ENCODE results near the gene DDX6.
"Not testable (repeated sequence)": the region's sequence is repeated elsewhere in the genome, so short reads cannot be mapped to it uniquely, and the experiment has no call there.

DDX6 gene

GRCh38 chr11:118791111-118791960, at the start of gene DDX6:
TSS of gene DDX6 (minus strand) at chr11:118791164. CDS start at chr11:118786251, 4,913 bp downstream.
- DNase-seq = peak; percentile 90

GRCh38 chr11:118838905-118839553, 48.1 kb upstream of the DDX6 start:
- no peak for DNase-seq

GRCh38 chr11:118837868-118838267, 46.9 kb upstream of the DDX6 start:
- no peak for DNase-seq

- DNase-seq = no peak
Measured at GRCh38 chr11:118834427-118835028, 43.6 kb upstream of the DDX6 start.

GRCh38 chr11:118827118-118827517, 36.2 kb upstream of the DDX6 start:
- no peak for DNase-seq

GRCh38 chr11:118822936-118823510, 32.1 kb upstream of the DDX6 start:
- not testable (repeated sequence) for DNase-seq

- no peak for DNase-seq
Measured at GRCh38 chr11:118820412-118821357, 29.7 kb upstream of the DDX6 start.

- not testable (repeated sequence) for DNase-seq
Measured at GRCh38 chr11:118820025-118820379, 29.0 kb upstream of the DDX6 start.

GRCh38 chr11:118819334-118820024, 28.5 kb upstream of the DDX6 start:
- no peak for DNase-seq

GRCh38 chr11:118818130-118818529, 27.2 kb upstream of the DDX6 start:
- DNase-seq = no peak

GRCh38 chr11:118813551-118813950, 22.6 kb upstream of the DDX6 start:
- no peak for DNase-seq

GRCh38 chr11:118812485-118812884, 21.5 kb upstream of the DDX6 start:
- no peak for DNase-seq

GRCh38 chr11:118807800-118808778, 17.1 kb upstream of the DDX6 start:
- no peak for DNase-seq

- DNase-seq = no peak
Measured at GRCh38 chr11:118806400-118806799, 15.4 kb upstream of the DDX6 start.

GRCh38 chr11:118804094-118804493, 13.1 kb upstream of the DDX6 start:
- DNase-seq = no peak

GRCh38 chr11:118799372-118799771, 8.4 kb upstream of the DDX6 start:
- no peak for DNase-seq

GRCh38 chr11:118797510-118797909, 6.5 kb upstream of the DDX6 start:
- DNase-seq = no peak

GRCh38 chr11:118792570-118793124, 1.7 kb upstream of the DDX6 start:
- peak; percentile 53 for DNase-seq

- DNase-seq = no peak
Measured at GRCh38 chr11:118791961-118792569, 1.1 kb upstream of the DDX6 start.
